A549 (cell line): Measurements from ENCODE around the gene PELI2. TPM values are rescaled to one million over a fixed set of nuclear protein-coding genes. Genes with fewer than 3 reads are reported as not detected.

ENCODE experiments used
- ATAC-seq, 2 experiments: fragments of 200-7000 bp in 1 of 2; fragments of >200 bp in 1 of 2; cut with Nextera tagmentation in 1 of 2; cut with Tn5 transposase in 1 of 2; 3 replicates each; pipeline versions ENCODE4 v1.8.0 to v1.9.1; 2018 to 2020; ENCODE audit warnings: mild to moderate bottlenecking in 1 of 2, moderate library complexity in 1 of 2
- CTCF ChIA-PET: fragments of 300-600 bp; sonication (Branson Sonifier 250); formaldehyde crosslinking; extraction: SDS; loops from one replicate; lab custom pipeline; 2021; ENCODE audit warnings: antibody characterized with exemption, inconsistent platforms; lab: Yijun Ruan, JAX
- POLR2A ChIA-PET: fragments of 350-600 bp; formaldehyde crosslinking; extraction: SDS; loops from one replicate; lab custom pipeline; 2021; ENCODE audit warnings: antibody characterized with exemption, inconsistent platforms; lab: Yijun Ruan, JAX
- DNase-seq, 2 experiments: peaks; one replicate each; pipeline versions ENCODE4 v3.0.0 to v3.0.0-alpha.2; 2011 to 2016; ENCODE audit warnings: low read depth in 1 of 2, low spot score in 1 of 2
- FAIRE-seq: peaks from 2 replicates; lab custom pipeline; 2011; peaks lifted over from hg19 to GRCh38; lab: Jason Lieb, UNC
- H3K27ac ChIP-seq, 2 experiments: fragments of >200 bp; sonication (Bioruptor Twin); formaldehyde crosslinking; 3 replicates each; pipeline ENCODE4 v1.5.1; 2016 to 2017
- H3K4me1 ChIP-seq: fragments of >200 bp; sonication (Bioruptor Twin); formaldehyde crosslinking; 3 replicates; pipeline ENCODE4 v1.6.1; 2016
- H3K4me2 ChIP-seq: fragments of >200 bp; sonication (Bioruptor Twin); formaldehyde crosslinking; 3 replicates; pipeline ENCODE4 v1.6.1; 2016
- H3K4me3 ChIP-seq: fragments of >200 bp; sonication (Bioruptor Twin); formaldehyde crosslinking; 3 replicates; pipeline ENCODE4 v1.5.1; 2016
- H3K9me3 ChIP-seq: fragments of >200 bp; sonication (Bioruptor Twin); formaldehyde crosslinking; 3 replicates; pipeline ENCODE4 v1.6.1; 2016
- BCL3 ChIP-seq: fragments of >200 bp; sonication (Bioruptor Twin); formaldehyde crosslinking; IDR thresholded peaks from 3 replicates; pipeline ENCODE4 v1.6.1; 2016
- CBX8 ChIP-seq: fragments of 200-600 bp; sonication (generic); IDR thresholded peaks from 2 replicates; pipeline ENCODE4 v1.6.1; 2016
- CEBPB ChIP-seq, 2 experiments: fragments of >200 bp in 1 of 2; sonication (Bioruptor Twin) in 1 of 2; formaldehyde crosslinking in 1 of 2; IDR thresholded peaks; 2 replicates each; pipeline ENCODE4 v1.6.1; 2012 to 2016
- CHD2 ChIP-seq: fragments of 150-350 bp; IDR thresholded peaks from 2 replicates; pipeline ENCODE4 v1.6.1; 2014; ENCODE audit warnings: low read length; ENCODE audit not compliant: partially characterized antibody
- CHD4 ChIP-seq: fragments of 200-600 bp; sonication (generic); IDR thresholded peaks from 2 replicates; pipeline ENCODE4 v1.6.1; 2016; ENCODE audit warnings: antibody characterized with exemption, mild to moderate bottlenecking, borderline replicate concordance
- EHF ChIP-seq: fragments of 250-450 bp; sonication (Bioruptor Pico); IDR thresholded peaks from 2 replicates; pipeline ENCODE4 v1.5.0; 2020; ENCODE audit warnings: mild to moderate bottlenecking
- EHMT2 ChIP-seq: fragments of 200-600 bp; sonication (generic); IDR thresholded peaks from 2 replicates; pipeline ENCODE4 v1.6.1; 2016; ENCODE audit warnings: antibody characterized with exemption, low read depth, mild to moderate bottlenecking, moderate library complexity
- ELK1 ChIP-seq: fragments of 150-350 bp; IDR thresholded peaks from 2 replicates; pipeline ENCODE4 v1.6.1; 2014; ENCODE audit warnings: low read depth, mild to moderate bottlenecking, low read length
- FOSB ChIP-seq: fragments of 250-450 bp; sonication (Bioruptor Pico); IDR thresholded peaks from 2 replicates; pipeline ENCODE4 v1.5.0; 2020; ENCODE audit warnings: mild to moderate bottlenecking, moderate library complexity
- FOSL2 ChIP-seq, 2 experiments: fragments of 450-650 bp in 1 of 2; fragments of >200 bp in 1 of 2; sonication (Bioruptor Twin) in 1 of 2; formaldehyde crosslinking; IDR thresholded peaks; 2 replicates each; pipeline versions ENCODE4 v1.5.0 to v1.6.1; 2016 to 2020; ENCODE audit warnings: mild to moderate bottlenecking in 1 of 2, moderate library complexity in 1 of 2
- HEYL ChIP-seq: fragments of 250-450 bp; sonication (Bioruptor Pico); IDR thresholded peaks from 2 replicates; pipeline ENCODE4 v1.8.0; 2021; ENCODE audit warnings: mild to moderate bottlenecking, moderate library complexity
- HOXA7 ChIP-seq: fragments of 250-450 bp; sonication (Bioruptor Pico); IDR thresholded peaks from 2 replicates; pipeline ENCODE4 v1.5.0; 2020; ENCODE audit warnings: mild to moderate bottlenecking, moderate library complexity
- KDM1A ChIP-seq: fragments of 200-600 bp; sonication (generic); IDR thresholded peaks from 2 replicates; pipeline ENCODE4 v1.6.1; 2016; ENCODE audit warnings: low read depth, mild to moderate bottlenecking
- MAFK ChIP-seq: fragments of 450-650 bp; IDR thresholded peaks from 2 replicates; pipeline ENCODE4 v1.6.1; 2014; ENCODE audit not compliant: partially characterized antibody
- PHF8 ChIP-seq: fragments of 200-600 bp; sonication (generic); IDR thresholded peaks from 2 replicates; pipeline ENCODE4 v1.6.1; 2016; ENCODE audit warnings: low read depth, mild to moderate bottlenecking, antibody characterized with exemption, moderate library complexity, borderline replicate concordance
- POLR2A ChIP-seq: IDR thresholded peaks from 2 replicates; pipeline ENCODE4 v1.6.1; 2012; ENCODE audit warnings: mild to moderate bottlenecking, low read length
- REST ChIP-seq: fragments of 200-600 bp; sonication (generic); IDR thresholded peaks from 2 replicates; pipeline ENCODE4 v1.6.1; 2016; ENCODE audit warnings: antibody characterized with exemption, mild to moderate bottlenecking, moderate library complexity
- RNF2 ChIP-seq: fragments of 200-600 bp; sonication (generic); IDR thresholded peaks from 2 replicates; pipeline ENCODE4 v1.6.1; 2016; ENCODE audit warnings: low read depth, mild to moderate bottlenecking, antibody characterized with exemption, moderate library complexity, borderline replicate concordance
- SREBF2 ChIP-seq: fragments of 450-650 bp; IDR thresholded peaks from 2 replicates; pipeline ENCODE4 v1.6.1; 2014; ENCODE audit warnings: mild to moderate bottlenecking, moderate library complexity
- TP53 ChIP-seq: fragments of 250-450 bp; sonication (Bioruptor Pico); IDR thresholded peaks from 2 replicates; pipeline ENCODE4 v1.5.0; 2021; ENCODE audit warnings: mild to moderate bottlenecking, moderate library complexity
- ZC3H11A ChIP-seq: fragments of 450-650 bp; IDR thresholded peaks from 2 replicates; pipeline ENCODE4 v1.6.1; 2014; ENCODE audit warnings: antibody characterized with exemption, mild to moderate bottlenecking
- ZNF302 ChIP-seq: fragments of 250-450 bp; sonication (Bioruptor Pico); IDR thresholded peaks from 2 replicates; pipeline ENCODE4 v1.9.0; 2021; ENCODE audit warnings: inconsistent platforms, mild to moderate bottlenecking, moderate library complexity
- WGBS: methylation state at CpG from one replicate; pipeline ENCODE4 v1.1.6; 2017; ENCODE audit errors: missing lambda C conversion rate; 5-methylcytosine and 5-hydroxymethylcytosine counted together
- polyA plus RNA-seq, 4 experiments: library from polyadenylated mRNA; depleted of rRNA in 3 of 4; stranded (reverse); fragments of >200 nt; fragmentation: RNase III in 1 of 4; extraction: RNeasy Plus Mini Kit Qiagen cat#74134 plus additional on column Dnase treatment in 1 of 4; gene quantifications; 2 replicates in 3 of 4; 3 replicates in 1 of 4; pipeline ENCODE4 v1.2.3, GENCODE V29; 2011 to 2017

Gene PELI2
- polyA plus RNA-seq, 2 of the 4 experiments (the other 2 are of a cell fraction) = 0.93 to 7.2 TPM

- Histone ChIP-seq H3K27ac (no peak overlapping the region), H3K4me2 (no peak overlapping the region), H3K4me3 (no peak overlapping the region), H3K9me3 (no peaks in the 10 kb centered on the region), H3K4me1 (peaks cover 2% of the 10 kb centered on the region; the same call in 1 of the 3 replicates)
- FAIRE-seq (no peak), DNase-seq (no peak), ATAC-seq (no peak)
- POLR2A ChIA-PET = no interaction called here
- TF ChIP-seq ZNF302 (no peak), EHF (CRISPR knock-in tag) (no peak), ELK1 (no peak), CBX8 (no peak), EHMT2 (no peak), FOSB (CRISPR knock-in tag) (no peak), FOSL2 (IDR thresholded peaks at IDR 0.05) (no peak), FOSL2 (CRISPR knock-in tag; IDR thresholded peaks at IDR 0.05) (no peak), TP53 (no peak), HOXA7 (CRISPR knock-in tag) (no peak), REST (no peak), KDM1A (no peak), MAFK (no peak), CEBPB (IDR thresholded peaks at IDR 0.05) (no peak), PHF8 (no peak), CHD2 (no peak)
- 73% methylated on average over 6 of the region's 6 CpGs for WGBS
- CTCF ChIA-PET = interaction anchor here (1.0 to 2.0 kb wide), 3 partner anchors 21 to 66 kb away, joined by 3 to 6 read pairs (median 3); no protein-coding TSS in a partner anchor
Measured at GRCh38 chr14:56273951-56274350, 155.7 kb downstream of the PELI2 start.

GRCh38 chr14:56274556-56274955 lies 156.3 kb downstream of the PELI2 start:
- no peak for DNase-seq
- POLR2A ChIA-PET = no interaction called here
- H3K4me2 ChIP-seq = no peak overlapping the region
- no peak for TF ChIP-seq ELK1
- no peak for TF ChIP-seq FOSB (CRISPR knock-in tag)
- TF ChIP-seq ZNF302 = no peak
- no peak for TF ChIP-seq HEYL
- no peak for TF ChIP-seq SREBF2
- no peak for TF ChIP-seq BCL3
- TF ChIP-seq RNF2 = no peak
- TF ChIP-seq CHD4 = no peak
- no peak for TF ChIP-seq ZC3H11A
- no peak for TF ChIP-seq POLR2A
- no peak for TF ChIP-seq EHMT2
- no peaks in the 10 kb centered on the region for H3K4me1 ChIP-seq
- H3K9me3 ChIP-seq = no peaks in the 10 kb centered on the region
- no peak for ATAC-seq
- CTCF ChIA-PET = interaction anchor here (1.1 to 2.0 kb wide), 2 partner anchors 20 to 23 kb away, joined by 3 to 6 read pairs; no protein-coding TSS in a partner anchor
- no peak overlapping the region for H3K27ac ChIP-seq
- FAIRE-seq = no peak
- WGBS = 57% methylated on average over 1 of the region's 1 CpG
- no peak overlapping the region for H3K4me3 ChIP-seq
